ENCODE measurements around the gene RFX4.

The RFX4 gene

GRCh38 chr12:106645465-106646330, 62.9 kb downstream of the RFX4 start:
- TF ChIP-seq CTCF (conservative IDR thresholded peaks at IDR 0.05; ENCODE audit: low read depth, low read length) = no peak
- peak; percentile 2 for DNase-seq (ENCODE audit: low read depth)
- H3K4me3 ChIP-seq (ENCODE audit: low read depth, low read length) = no peak overlapping the region

- H3K4me3 ChIP-seq (ENCODE audit: low read depth, low read length) = no peak overlapping the region
- TF ChIP-seq CTCF (conservative IDR thresholded peaks at IDR 0.05; ENCODE audit: low read depth, low read length) = no peak
- no peak for DNase-seq (ENCODE audit: low read depth)
Observed at GRCh38 chr12:106646472-106646871, 63.7 kb downstream of the RFX4 start.

- TF ChIP-seq CTCF (conservative IDR thresholded peaks at IDR 0.05; ENCODE audit: low read depth, low read length) = no peak
- H3K4me3 ChIP-seq (ENCODE audit: low read depth, low read length) = no peak overlapping the region
- DNase-seq (ENCODE audit: low read depth) = no peak
Observed at GRCh38 chr12:106647793-106648514, 65.2 kb downstream of the RFX4 start.

GRCh38 chr12:106648736-106649135, 65.9 kb downstream of the RFX4 start:
- no peak overlapping the region for H3K4me3 ChIP-seq (ENCODE audit: low read depth, low read length)
- TF ChIP-seq CTCF (conservative IDR thresholded peaks at IDR 0.05; ENCODE audit: low read depth, low read length) = no peak
- peak; percentile 26 for DNase-seq (ENCODE audit: low read depth)

GRCh38 chr12:106651552-106651951, 68.7 kb downstream of the RFX4 start:
- no peak for TF ChIP-seq CTCF (conservative IDR thresholded peaks at IDR 0.05; ENCODE audit: low read depth, low read length)
- DNase-seq (ENCODE audit: low read depth) = no peak
- H3K4me3 ChIP-seq (ENCODE audit: low read depth, low read length) = no peak overlapping the region

GRCh38 chr12:106652510-106653015, 69.8 kb downstream of the RFX4 start:
- no peak for DNase-seq (ENCODE audit: low read depth)
- H3K4me3 ChIP-seq (ENCODE audit: low read depth, low read length) = no peak overlapping the region
- no peak for TF ChIP-seq CTCF (conservative IDR thresholded peaks at IDR 0.05; ENCODE audit: low read depth, low read length)
